ENCODE measurements around the gene KSR2. TPM values are rescaled to one million over a fixed set of nuclear protein-coding genes. Genes with fewer than 3 reads are reported as not detected.
"Not testable (repeated sequence)": the region's sequence is repeated elsewhere in the genome, so short reads cannot be mapped to it uniquely, and the experiment has no call there.

Gene KSR2
- total RNA-seq, 4 donors from 2014 or later: under 0.01 to 0.08 (median under 0.01) TPM; not detected in 1

DNA sequence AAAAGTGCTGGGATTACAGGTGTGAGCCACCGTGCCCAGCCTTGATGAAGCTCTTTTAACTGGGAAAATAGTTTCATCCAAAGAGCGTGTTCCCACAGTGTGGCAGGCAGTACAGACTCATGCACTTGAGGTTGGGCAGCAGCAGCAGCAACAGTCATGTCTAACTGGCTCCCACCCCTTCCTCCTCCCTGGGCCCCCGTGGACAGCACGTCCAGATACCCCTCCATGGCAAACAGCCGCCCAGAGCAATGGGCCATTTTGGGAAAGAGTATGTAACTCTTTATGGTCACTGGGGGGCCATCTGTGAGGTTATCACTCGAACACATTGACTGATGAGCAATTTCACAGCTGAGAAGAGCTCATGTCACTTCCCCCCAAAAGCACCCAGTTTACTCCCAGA is 328.3 kb downstream of the KSR2 start:
- H3K4me1 ChIP-seq: no peaks in the 10 kb centered on the region
- peaks cover 0 to 12% (median 0%) of the 10 kb centered on the region in 3 donors for H3K9me3 ChIP-seq
- H3K27ac ChIP-seq: no peak overlapping the region
- no peaks in the 10 kb centered on the region for H3K36me3 ChIP-seq
- TF ChIP-seq POLR2A (IDR thresholded peaks at IDR 0.05) (no peak), POLR2AphosphoS5 (IDR thresholded peaks at IDR 0.05) (no peak), EP300 (IDR thresholded peaks at IDR 0.05) (no peak)
- TF ChIP-seq, protein P1, sequence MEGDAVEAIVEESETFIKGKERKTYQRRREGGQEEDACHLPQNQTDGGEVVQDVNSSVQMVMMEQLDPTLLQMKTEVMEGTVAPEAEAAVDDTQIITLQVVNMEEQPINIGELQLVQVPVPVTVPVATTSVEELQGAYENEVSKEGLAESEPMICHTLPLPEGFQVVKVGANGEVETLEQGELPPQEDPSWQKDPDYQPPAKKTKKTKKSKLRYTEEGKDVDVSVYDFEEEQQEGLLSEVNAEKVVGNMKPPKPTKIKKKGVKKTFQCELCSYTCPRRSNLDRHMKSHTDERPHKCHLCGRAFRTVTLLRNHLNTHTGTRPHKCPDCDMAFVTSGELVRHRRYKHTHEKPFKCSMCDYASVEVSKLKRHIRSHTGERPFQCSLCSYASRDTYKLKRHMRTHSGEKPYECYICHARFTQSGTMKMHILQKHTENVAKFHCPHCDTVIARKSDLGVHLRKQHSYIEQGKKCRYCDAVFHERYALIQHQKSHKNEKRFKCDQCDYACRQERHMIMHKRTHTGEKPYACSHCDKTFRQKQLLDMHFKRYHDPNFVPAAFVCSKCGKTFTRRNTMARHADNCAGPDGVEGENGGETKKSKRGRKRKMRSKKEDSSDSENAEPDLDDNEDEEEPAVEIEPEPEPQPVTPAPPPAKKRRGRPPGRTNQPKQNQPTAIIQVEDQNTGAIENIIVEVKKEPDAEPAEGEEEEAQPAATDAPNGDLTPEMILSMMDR (IDR thresholded peaks at IDR 0.05): no peak
- ATAC-seq: no peak
- peaks cover 33% of the 10 kb centered on the region for H3K27me3 ChIP-seq
- no peak overlapping the region for H3K4me3 ChIP-seq
- 86% methylated on average over 2 of the region's 6 CpGs; no CpG with 5 or more reads in 1 of the 2 donors for WGBS, 2 donors (ENCODE audit: low coverage in 1 of 2)

- 53 to 58% methylated on average over 2 of the region's 2 CpGs for WGBS, 2 donors (ENCODE audit: low coverage in 1 of 2)
- Histone ChIP-seq H3K27me3 (peaks cover 28% of the 10 kb centered on the region), H3K4me3 (no peak overlapping the region), H3K4me1 (no peaks in the 10 kb centered on the region), H3K36me3 (no peaks in the 10 kb centered on the region), H3K9me3 (peaks cover 0 to 8% (median 0%) of the 10 kb centered on the region in 3 donors), H3K27ac (no peak overlapping the region)
- ATAC-seq: no peak
- no peak for TF ChIP-seq POLR2AphosphoS5 (IDR thresholded peaks at IDR 0.05)
- no peak for TF ChIP-seq EP300 (IDR thresholded peaks at IDR 0.05)
- no peak for TF ChIP-seq POLR2A (IDR thresholded peaks at IDR 0.05)
- TF ChIP-seq, protein P1 (IDR thresholded peaks at IDR 0.05): no peak
Measured at GRCh38 chr12:117629454-117629853, 339.3 kb downstream of the KSR2 start.

- WGBS, 2 donors (ENCODE audit: low coverage in 1 of 2): no CpG with 5 or more reads among the region's 7 CpGs
Measured at GRCh38 chr12:117628711-117629110, 340.1 kb downstream of the KSR2 start.

GRCh38 chr12:117622741-117623140 is 346.0 kb downstream of the KSR2 start:
- no peak for TF ChIP-seq EP300 (IDR thresholded peaks at IDR 0.05)
- no peak for TF ChIP-seq POLR2AphosphoS5 (IDR thresholded peaks at IDR 0.05)
- TF ChIP-seq POLR2A (IDR thresholded peaks at IDR 0.05): no peak
- TF ChIP-seq, protein P1 (IDR thresholded peaks at IDR 0.05): no peak
- Histone ChIP-seq H3K4me1 (no peaks in the 10 kb centered on the region), H3K9me3 (no peaks in the 10 kb centered on the region), H3K36me3 (no peaks in the 10 kb centered on the region), H3K27me3 (peaks cover 3% of the 10 kb centered on the region), H3K4me3 (no peak overlapping the region), H3K27ac (no peak overlapping the region)
- no peak for ATAC-seq
- WGBS, 2 donors (ENCODE audit: low coverage in 1 of 2): 80 to 88% methylated on average over 1 of the region's 1 CpG

More at GRCh38 chr12:117628711-117629110, 340.1 kb downstream of the KSR2 start:
- H3K27me3 ChIP-seq: peaks cover 25% of the 10 kb centered on the region
- not testable (repeated sequence) for H3K36me3 ChIP-seq, H3K27ac ChIP-seq, H3K9me3 ChIP-seq, ATAC-seq, H3K4me3 ChIP-seq, H3K4me1 ChIP-seq

GRCh38 chr12:117622087-117622486 is 346.7 kb downstream of the KSR2 start:
- Histone ChIP-seq H3K27me3 (peaks cover 3% of the 10 kb centered on the region), H3K27ac (no peak overlapping the region), H3K4me3 (no peak overlapping the region), H3K36me3 (no peaks in the 10 kb centered on the region), H3K9me3 (no peaks in the 10 kb centered on the region), H3K4me1 (no peaks in the 10 kb centered on the region)
- ATAC-seq: no peak
- no peak for TF ChIP-seq POLR2AphosphoS5 (IDR thresholded peaks at IDR 0.05)

- no peak for TF ChIP-seq POLR2AphosphoS5 (IDR thresholded peaks at IDR 0.05)
- TF ChIP-seq, protein P1 (IDR thresholded peaks at IDR 0.05): no peak
- no peak for TF ChIP-seq POLR2A (IDR thresholded peaks at IDR 0.05)
- no peak for TF ChIP-seq EP300 (IDR thresholded peaks at IDR 0.05)
- Histone ChIP-seq H3K27ac (no peak overlapping the region), H3K4me3 (no peak overlapping the region), H3K4me1 (no peaks in the 10 kb centered on the region), H3K27me3 (peaks cover 44% of the 10 kb centered on the region), H3K9me3 (no peaks in the 10 kb centered on the region), H3K36me3 (no peaks in the 10 kb centered on the region)
- 0 to 71% methylated on average over 1 to 3 of the region's 7 CpGs for WGBS, 2 donors (ENCODE audit: low coverage in 1 of 2)
- no peak for ATAC-seq
Measured at GRCh38 chr12:117607778-117608177, 361.0 kb downstream of the KSR2 start.
